GM19397 (cell line): ENCODE results near the gene DACH2.

ENCODE experiments used
- ATAC-seq: cut with Tn5 transposase; IDR thresholded peaks from one replicate; pipeline ENCODE4 v1.9.1; 2021; ENCODE audit warnings: mild to moderate bottlenecking, moderate library complexity; ENCODE audit not compliant: unreplicated experiment

Gene DACH2

GRCh38 chrX:86747091-86747490 is 598.8 kb downstream of the DACH2 start:
- ATAC-seq: no peak

- ATAC-seq: no peak
Observed at GRCh38 chrX:86805241-86805640, 657.0 kb downstream of the DACH2 start.

- no peak for ATAC-seq
Observed at GRCh38 chrX:86806786-86807185, 658.5 kb downstream of the DACH2 start.

GRCh38 chrX:86809651-86810050 is 661.4 kb downstream of the DACH2 start:
- ATAC-seq: no peak

- ATAC-seq: no peak
Observed at GRCh38 chrX:86829786-86830185, 681.5 kb downstream of the DACH2 start.

GRCh38 chrX:86830685-86831084 is 682.4 kb downstream of the DACH2 start:
- ATAC-seq: no peak

GRCh38 chrX:86845101-86845500 is 696.9 kb downstream of the DACH2 start:
- no peak for ATAC-seq
